Skeletal muscle satellite cell (primary cell): Measurements from ENCODE around the gene OR12D3.
"Not testable (repeated sequence)": the region's sequence is repeated elsewhere in the genome, so short reads cannot be mapped to it uniquely, and the experiment has no call there.

ENCODE experiments used
- H3K27me3 ChIP-seq: 2 replicates; pipeline ENCODE4 v1.7.0; 2013; ENCODE audit warnings: low read length; ENCODE audit not compliant: control insufficient read depth, insufficient read depth
- H3K36me3 ChIP-seq: 2 replicates; pipeline ENCODE4 v1.7.0; 2013; ENCODE audit warnings: mild to moderate bottlenecking, control low read depth, low read length; ENCODE audit not compliant: insufficient read depth
- H3K4me1 ChIP-seq: 2 replicates; pipeline ENCODE4 v1.7.0; 2013; ENCODE audit warnings: low read length; ENCODE audit not compliant: control insufficient read depth, insufficient read depth
- H3K4me2 ChIP-seq: 2 replicates; pipeline ENCODE4 v1.7.0; 2013; ENCODE audit warnings: mild to moderate bottlenecking, low read length
- H3K4me3 ChIP-seq: 2 replicates; pipeline ENCODE4 v1.7.0; 2013; ENCODE audit warnings: low read length
- H3K9ac ChIP-seq: 2 replicates; pipeline ENCODE4 v1.7.0; 2013; ENCODE audit warnings: mild to moderate bottlenecking, low read depth, low read length, moderate library complexity
- H3K9me3 ChIP-seq: replicated peaks from 2 replicates; pipeline ENCODE4 v1.7.0; 2013; ENCODE audit warnings: mild to moderate bottlenecking, control low read depth, low read length

The OR12D3 gene

DNA sequence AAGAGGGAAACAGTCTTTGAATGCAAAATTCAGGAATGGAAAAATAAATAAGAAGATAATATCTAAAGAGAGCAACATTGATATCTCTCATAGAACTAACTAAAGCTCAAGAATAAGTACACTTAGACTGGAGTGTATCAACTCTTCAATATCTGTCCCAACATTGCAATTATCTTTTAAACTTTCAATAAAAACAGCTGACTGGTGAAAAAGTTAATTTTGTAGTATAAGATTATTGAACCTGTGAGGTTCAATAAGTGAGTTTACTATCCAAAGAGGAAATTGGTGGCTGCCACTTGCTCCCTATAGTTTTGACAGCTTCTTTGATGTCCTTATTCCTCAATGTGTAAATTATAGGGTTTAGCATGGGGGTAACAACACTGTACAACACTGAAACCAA lies 20.1 kb downstream of the OR12D3 start:
- Histone ChIP-seq H3K4me1 (no peaks in the 10 kb centered on the region), H3K36me3 (no peaks in the 10 kb centered on the region), H3K9ac (no peak overlapping the region), H3K4me3 (no peak overlapping the region), H3K4me2 (no peak overlapping the region), H3K9me3 (no peaks in the 10 kb centered on the region), H3K27me3 (no peaks in the 10 kb centered on the region)

DNA sequence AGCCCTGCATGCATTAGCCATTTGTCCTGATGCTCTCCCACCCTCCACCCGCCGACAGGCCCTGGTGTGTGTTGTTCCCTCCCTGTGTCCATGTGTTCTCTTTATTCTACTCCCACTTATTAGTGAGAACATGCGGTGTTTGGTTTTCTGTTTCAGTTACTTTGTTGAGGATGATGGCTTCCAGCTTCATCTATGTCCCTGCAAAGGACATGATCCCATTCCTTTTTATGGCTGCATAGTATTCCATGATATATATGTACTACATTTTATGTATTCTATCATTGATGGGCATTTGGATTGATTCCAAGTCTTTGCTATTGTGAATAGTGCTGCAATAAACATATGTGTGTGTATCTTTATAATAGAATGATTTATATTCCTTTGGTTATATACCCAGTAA lies 25.7 kb downstream of the OR12D3 start:
- not testable (repeated sequence) for H3K4me2 ChIP-seq, H3K27me3 ChIP-seq, H3K36me3 ChIP-seq, H3K4me1 ChIP-seq, H3K9me3 ChIP-seq, H3K4me3 ChIP-seq, H3K9ac ChIP-seq

DNA sequence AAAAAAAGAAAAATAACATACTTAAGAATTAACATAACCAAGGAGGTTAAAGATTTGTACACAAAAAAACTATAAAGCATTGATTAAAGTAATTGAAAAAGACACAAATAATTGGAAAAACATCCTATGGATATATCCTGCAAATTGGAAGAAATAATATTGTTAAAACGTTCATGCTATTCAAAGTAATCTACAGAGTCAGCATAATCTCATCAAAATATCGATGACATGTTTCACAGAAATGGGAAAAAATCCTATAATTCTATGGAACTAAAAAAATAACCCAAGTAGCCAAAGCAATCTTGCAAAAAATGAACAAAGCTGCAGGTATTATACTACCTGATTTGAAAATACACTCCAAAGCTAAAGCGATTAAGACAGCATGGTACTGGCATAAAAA lies 29.7 kb downstream of the OR12D3 start:
- Histone ChIP-seq H3K4me2 (no peak overlapping the region), H3K9ac (no peak overlapping the region), H3K4me1 (no peaks in the 10 kb centered on the region), H3K4me3 (no peak overlapping the region), H3K36me3 (no peaks in the 10 kb centered on the region), H3K27me3 (no peaks in the 10 kb centered on the region), H3K9me3 (no peaks in the 10 kb centered on the region)

DNA sequence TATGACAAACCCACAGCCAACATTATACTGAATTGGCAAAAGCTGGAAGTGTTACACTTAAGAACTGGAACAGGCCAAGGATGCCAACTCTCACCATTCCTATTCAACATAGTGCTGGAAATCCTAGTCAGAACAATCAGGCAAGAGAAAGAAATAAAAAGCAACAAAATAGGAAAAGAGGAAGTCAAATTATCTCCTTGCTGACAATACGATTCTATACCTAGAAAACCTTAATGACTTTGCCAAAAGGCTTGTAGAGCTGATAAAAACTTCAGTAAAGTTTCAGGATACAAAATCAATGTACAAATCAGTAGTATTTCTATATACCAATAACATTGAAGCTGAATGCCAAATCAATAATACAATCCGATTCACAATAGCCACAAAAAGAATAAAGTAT lies 38.8 kb downstream of the OR12D3 start:
- H3K36me3 ChIP-seq: no peaks in the 10 kb centered on the region
- H3K4me3 ChIP-seq: no peak overlapping the region
- H3K27me3 ChIP-seq: no peaks in the 10 kb centered on the region
- H3K9ac ChIP-seq: no peak overlapping the region
- no peaks in the 10 kb centered on the region for H3K9me3 ChIP-seq
- no peak overlapping the region for H3K4me2 ChIP-seq
- no peaks in the 10 kb centered on the region for H3K4me1 ChIP-seq

DNA sequence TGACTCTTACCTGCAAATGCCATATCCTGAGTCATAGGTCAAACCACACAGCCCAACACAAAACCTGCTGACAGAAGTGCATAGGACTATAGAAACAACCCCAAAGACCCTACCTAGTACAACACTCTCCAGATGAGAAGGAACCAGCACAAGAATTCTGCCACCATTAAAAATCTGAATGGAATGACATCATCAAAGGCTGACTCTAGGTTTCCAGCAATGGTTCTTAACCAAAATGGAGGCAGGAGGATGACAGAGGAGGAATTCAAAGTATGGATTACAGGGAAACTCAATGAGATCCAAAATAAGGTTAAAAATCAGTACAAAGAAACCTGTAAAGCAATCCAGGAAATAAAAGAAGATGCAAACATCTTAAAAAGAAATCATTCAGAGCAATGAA lies 42.4 kb downstream of the OR12D3 start:
- no peak overlapping the region for H3K9ac ChIP-seq
- no peaks in the 10 kb centered on the region for H3K4me1 ChIP-seq
- no peak overlapping the region for H3K4me3 ChIP-seq
- no peak overlapping the region for H3K4me2 ChIP-seq
- H3K36me3 ChIP-seq: no peaks in the 10 kb centered on the region
- H3K9me3 ChIP-seq: no peaks in the 10 kb centered on the region
- H3K27me3 ChIP-seq: no peaks in the 10 kb centered on the region

DNA sequence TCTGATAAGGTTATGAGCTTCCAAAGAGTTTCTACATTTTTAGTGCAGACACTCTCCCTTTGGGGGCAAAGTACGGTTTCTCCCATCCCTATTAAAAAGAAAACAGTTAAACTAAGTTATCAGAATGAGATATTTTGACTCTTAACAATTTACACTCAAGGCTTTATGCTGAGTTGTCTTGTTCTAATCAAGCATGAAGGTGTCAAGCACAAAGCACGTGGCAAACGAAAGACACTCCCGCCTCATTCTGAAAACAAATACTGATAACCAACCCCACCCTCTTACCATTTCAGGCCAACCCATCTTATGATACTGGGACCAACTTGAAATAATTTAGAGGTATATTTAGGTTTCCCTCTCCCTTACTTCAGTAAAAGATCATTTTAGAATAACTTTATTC lies 49.3 kb downstream of the OR12D3 start:
- H3K9me3 ChIP-seq: no peaks in the 10 kb centered on the region
- no peaks in the 10 kb centered on the region for H3K4me1 ChIP-seq
- no peaks in the 10 kb centered on the region for H3K36me3 ChIP-seq
- H3K27me3 ChIP-seq: no peaks in the 10 kb centered on the region
- no peak overlapping the region for H3K4me2 ChIP-seq
- no peak overlapping the region for H3K4me3 ChIP-seq
- no peak overlapping the region for H3K9ac ChIP-seq
